ENCODE results near the gene MAP4K3.

- no peak for TF ChIP-seq CTCF (IDR thresholded peaks at IDR 0.05)
- TF ChIP-seq POLR2AphosphoS5 (IDR thresholded peaks at IDR 0.05): no peak
- no peak for TF ChIP-seq EP300 (IDR thresholded peaks at IDR 0.05)
These were observed 5.3 kb downstream of the MAP4K3 start for GRCh38 chr2:39431592-39432316.
